ENCODE data around the gene TACO1.

The TACO1 gene

DNA sequence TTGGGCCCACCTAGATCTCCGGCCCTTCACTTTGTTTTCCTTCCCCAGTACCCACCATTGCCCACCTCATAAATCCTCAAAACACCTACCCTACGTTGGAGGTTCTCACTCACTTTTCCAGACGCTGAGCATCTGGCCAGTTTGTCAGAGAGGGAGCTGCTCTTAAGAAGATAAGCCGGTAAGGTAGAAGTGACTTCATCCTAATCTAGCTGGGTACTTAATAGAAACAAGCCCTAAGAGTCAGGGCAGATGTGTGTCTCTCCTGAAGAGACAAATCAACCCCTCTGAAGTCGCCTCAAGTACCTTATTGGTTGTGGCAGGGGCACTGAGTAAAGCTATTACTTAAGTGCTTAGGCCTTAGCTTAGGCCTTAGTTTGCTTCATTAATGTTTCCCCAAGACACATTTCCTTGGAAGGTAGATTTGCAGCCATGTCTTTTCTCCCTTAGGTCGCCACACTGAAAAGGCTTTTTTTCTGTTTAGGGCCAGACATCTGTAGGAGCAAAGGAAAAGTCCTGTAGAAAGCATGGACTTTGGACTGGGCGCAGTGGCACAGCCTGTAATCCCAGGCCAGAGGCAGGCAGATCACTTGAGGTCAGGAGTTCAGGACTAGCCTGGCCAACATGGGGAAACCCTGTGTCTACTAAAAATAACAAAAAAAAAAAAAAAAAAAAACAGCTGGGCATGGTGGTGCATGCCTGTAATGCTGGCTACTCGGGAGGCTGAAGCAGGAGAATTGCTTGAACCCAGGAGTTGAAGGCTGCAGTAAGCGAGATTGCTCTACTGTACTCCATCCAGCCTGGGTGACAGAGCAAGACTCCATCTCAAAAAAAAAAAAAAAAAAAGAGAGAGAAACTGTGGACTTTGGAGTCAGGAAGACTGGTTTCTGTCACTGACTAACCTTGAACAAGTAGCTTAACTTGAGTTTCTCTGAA lies 1.0 kb downstream of the TACO1 start:
- DNase-seq, result no peak

- no peak for DNase-seq
Measured at GRCh38 chr17:63609816-63610573, 9.3 kb downstream of the TACO1 start.

GRCh38 chr17:63610854-63611253 lies 10.2 kb downstream of the TACO1 start:
- DNase-seq, result no peak

DNA sequence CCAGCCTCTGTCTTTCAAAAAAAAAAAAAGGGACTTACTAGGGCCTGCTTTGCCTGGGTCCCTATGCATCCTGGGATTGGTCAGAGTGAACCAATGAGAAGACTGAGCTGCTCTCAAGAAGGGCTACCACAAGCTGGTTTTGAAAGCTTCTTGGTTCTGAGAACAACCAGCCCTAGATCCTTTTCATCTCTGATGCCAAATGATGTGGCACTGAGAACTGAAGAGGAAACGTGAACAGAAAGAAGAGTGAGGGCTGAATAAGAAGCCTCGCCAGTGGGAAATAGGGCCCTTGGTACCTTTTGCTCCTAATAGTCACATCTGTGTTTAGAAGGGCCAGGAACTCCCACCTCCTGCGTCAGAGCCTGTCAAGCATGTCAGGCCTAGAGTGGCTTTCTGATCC lies 10.7 kb downstream of the TACO1 start:
- DNase-seq, result no peak

- DNase-seq, result no peak
Measured at GRCh38 chr17:63613663-63614062, 13.0 kb downstream of the TACO1 start.

DNA sequence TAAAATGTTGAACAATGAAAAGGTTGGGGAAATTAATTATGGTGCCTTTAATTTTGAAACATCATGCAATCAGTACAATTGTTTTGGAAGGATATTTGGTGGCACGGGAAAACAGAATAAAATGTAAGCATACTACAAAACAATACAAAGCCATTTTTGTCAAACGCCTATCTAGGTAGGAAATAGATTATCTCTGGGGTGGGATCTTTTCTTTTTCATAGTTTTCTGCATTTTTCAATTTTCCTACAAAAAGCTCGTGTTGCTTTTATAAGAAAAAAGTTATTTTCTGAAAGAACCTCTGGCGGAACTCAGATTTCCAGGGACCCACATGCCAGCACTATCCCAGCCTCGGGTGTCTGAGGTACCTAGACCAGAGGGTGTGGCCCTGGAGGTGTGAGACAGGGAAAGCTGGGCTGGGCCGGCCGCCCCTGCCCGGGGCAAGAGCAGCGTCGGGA lies 20.6 kb downstream of the TACO1 start:
- no peak for DNase-seq

DNA sequence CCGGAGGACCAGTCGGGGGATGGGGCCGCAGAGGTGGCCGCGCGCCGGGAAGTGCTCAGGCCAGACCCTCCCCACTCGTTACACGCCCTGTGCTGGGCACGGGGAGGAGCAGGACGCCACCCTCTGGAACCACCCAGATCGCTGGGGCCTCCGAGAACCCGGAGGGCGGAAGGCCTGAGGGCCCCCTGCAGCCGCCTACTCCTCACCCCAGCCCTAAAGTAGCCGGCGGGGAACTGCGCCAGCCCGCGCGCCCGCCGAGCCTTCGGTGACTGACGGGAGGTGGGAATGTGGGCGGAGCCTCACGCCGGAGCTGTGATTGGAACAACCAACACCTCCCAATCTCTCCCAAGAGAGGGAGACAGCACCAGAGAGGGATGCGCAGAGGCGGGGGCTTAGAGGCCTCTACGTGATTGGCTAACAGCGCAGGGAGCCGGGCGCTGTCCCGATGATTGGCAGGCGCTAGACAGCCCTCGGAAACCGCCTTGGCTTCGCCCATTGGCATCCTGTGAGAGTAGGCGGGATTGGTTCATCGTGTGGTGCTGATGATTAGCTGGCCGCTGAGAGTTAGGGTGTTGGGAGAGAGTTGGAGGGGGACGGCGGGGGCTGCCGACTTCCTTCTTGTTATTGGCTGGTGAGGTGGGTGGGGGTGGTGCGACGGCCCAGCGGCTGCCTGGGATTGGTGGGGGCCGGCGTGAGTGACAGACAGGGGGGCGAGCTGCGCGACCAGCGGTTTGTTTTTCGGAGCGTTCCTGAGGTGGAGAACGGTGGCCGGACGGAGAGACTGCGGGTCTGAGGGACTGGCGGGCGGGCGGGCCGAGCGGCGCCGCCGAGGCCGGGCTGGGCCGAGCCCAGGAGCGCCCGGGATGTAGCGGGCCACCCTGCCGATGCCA lies 21.2 kb downstream of the TACO1 start, which contains the start of gene MAP3K3:
TSS of gene MAP3K3 (plus strand) at position 734 of the 890 bp plus-strand sequence. CDS start 343 bp downstream, outside the sequence.
- peak; percentile 91 to 100 (median 100) for DNase-seq

GRCh38 chr17:63622574-63623390 lies 22.1 kb downstream of the TACO1 start:
- DNase-seq, result peak in 11 of 14 donors; percentile 18 to 78 (median 63)

DNA sequence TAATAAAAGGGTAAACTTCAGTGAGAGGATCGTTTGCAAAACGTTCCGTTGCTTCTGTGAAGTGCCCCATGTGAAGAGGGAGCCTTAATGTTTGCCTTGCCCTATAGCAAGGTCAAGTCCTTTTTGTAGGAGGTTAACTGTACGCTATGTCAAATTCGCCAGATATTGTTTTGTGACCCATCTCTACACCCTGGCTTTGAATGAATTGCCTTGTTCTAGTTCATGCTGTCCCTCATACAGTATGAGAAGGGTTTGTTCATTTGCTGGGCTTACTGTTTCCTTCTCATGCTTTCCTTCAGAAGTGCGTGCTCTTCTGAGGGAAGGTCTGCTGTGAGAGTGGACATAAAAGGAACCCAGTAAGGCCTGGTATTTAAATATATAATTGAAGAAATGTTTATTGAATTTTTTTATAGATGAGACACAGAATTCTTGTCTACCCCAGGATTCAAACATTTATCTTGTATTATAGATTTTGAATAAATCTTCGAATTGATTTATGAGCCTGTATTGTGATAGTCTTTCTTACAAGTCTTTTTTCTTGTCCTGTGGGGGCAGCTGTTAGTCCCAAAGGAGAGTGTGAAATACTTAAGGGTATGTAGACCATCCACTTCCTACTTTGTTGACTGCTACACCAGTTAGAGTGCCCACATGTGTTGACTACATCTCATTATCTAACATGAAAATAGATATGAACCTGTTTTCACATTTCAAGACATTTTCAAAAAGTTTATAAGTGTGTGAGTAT lies 23.3 kb downstream of the TACO1 start:
- no peak for DNase-seq

GRCh38 chr17:63624531-63624880 lies 23.8 kb downstream of the TACO1 start:
- DNase-seq, result no peak

- DNase-seq, result no peak
Measured at GRCh38 chr17:63626551-63627180, 26.0 kb downstream of the TACO1 start.

- DNase-seq, result no peak
Measured at GRCh38 chr17:63629627-63630026, 28.9 kb downstream of the TACO1 start.

DNA sequence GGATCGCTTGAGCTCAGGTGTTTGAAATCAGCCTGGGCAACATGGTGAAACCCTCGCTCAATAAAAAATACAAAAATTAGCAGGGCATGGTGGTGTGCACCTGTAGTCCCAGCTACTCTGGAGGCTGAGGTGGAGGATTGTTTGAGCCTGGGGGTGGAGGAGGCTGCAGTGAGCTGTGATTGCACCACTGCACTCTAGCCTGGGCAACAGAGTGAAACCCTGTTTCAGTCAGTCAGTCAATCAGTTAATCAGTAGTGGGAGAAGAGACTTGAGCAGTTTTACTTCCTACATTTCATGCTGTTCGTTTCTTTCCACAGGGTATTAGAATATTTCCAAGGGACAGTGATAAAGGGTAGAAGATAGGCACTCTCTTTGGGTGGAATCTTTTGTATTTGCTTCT lies 30.4 kb downstream of the TACO1 start:
- no peak for DNase-seq

DNA sequence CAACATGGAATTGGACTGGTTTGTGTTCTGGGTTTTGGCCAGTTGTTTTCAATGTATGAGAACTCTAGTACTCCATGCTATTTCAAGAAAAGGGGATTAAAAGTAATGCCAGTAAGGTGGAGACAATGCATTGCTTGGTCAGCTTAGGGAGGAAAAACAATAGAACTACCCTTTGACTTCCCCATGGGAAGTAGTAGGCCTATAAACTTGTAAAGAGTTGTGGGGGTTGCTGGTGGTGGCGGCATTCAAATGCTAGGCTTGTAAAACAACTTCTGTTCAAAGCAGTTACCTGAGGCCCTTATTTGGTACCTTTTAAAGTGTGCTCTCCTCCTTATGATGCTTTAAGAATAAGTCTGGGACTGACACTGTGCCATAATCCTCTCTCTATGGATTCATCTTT lies 30.9 kb downstream of the TACO1 start:
- DNase-seq, result no peak

GRCh38 chr17:63633742-63634141 lies 33.0 kb downstream of the TACO1 start:
- no peak for DNase-seq

DNA sequence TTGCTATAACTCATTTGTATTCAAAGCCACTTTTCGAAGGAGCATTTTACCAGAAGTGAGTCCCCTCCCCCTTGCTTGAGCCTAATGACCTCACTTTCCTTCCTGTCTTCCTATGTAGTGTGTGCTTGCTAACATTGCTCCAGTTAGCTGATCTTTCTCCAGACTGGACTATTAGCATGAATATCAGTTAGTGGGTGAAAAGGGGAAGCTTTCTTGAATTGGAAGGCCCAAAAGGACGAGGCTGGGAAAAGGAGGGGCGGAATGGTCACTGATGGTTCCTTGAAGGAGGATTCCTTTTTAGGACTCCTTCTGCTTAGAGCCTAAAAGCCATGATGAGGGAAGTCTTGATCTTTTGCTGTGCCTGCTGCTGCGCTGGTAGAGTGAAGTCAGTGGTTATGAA lies 33.5 kb downstream of the TACO1 start:
- DNase-seq, result no peak

- DNase-seq, result no peak
Measured at GRCh38 chr17:63634816-63635215, 34.1 kb downstream of the TACO1 start.

GRCh38 chr17:63635290-63635689 lies 34.6 kb downstream of the TACO1 start:
- no peak for DNase-seq

DNA sequence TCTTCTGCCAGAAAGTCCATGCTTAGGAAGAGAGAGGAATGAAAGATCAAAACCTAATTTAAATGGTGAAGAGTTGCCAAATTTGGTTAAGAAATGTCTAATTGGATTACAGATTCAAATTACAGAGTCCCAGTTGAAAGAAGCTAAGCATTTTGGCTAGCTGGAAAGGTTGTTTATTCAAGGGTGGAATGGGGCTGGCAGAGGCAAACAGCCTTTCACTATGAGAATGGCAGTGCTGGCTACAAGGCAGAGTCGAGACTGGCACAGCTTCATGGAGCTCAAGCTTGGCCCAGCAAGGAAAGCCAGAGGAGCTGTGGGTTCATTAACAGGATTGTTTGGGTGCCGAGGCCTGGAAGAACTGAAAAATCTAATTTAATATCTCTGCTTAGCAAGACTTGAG lies 35.1 kb downstream of the TACO1 start:
- peak in 9 of 14 donors; percentile 5 to 44 (median 11) for DNase-seq

GRCh38 chr17:63639125-63639524 lies 38.4 kb downstream of the TACO1 start:
- DNase-seq, result no peak

Measured in C1 segment of cervical spinal cord (tissue), 14 donors.